ENCODE measurements around the gene VPS39.

Gene VPS39

GRCh38 chr15:42199126-42199525 is 9.0 kb downstream of the VPS39 start:
- no peak for DNase-seq

GRCh38 chr15:42198516-42198915 is 9.6 kb downstream of the VPS39 start:
- DNase-seq, result no peak

- DNase-seq, result no peak
These were observed 13.6 kb downstream of the VPS39 start for GRCh38 chr15:42194513-42194912.

GRCh38 chr15:42193383-42193782 is 14.7 kb downstream of the VPS39 start:
- DNase-seq, result no peak

GRCh38 chr15:42191610-42192346 is 16.3 kb downstream of the VPS39 start:
- no peak for DNase-seq

GRCh38 chr15:42190370-42190769 is 17.7 kb downstream of the VPS39 start:
- DNase-seq, result no peak

GRCh38 chr15:42185801-42186200 is 22.3 kb downstream of the VPS39 start:
- DNase-seq, result peak in 1 of 2 experiments; percentile 2

GRCh38 chr15:42184736-42185135 is 23.4 kb downstream of the VPS39 start:
- peak; percentile 33 to 66 for DNase-seq

GRCh38 chr15:42184296-42184695 is 23.8 kb downstream of the VPS39 start:
- DNase-seq, result no peak

- no peak for DNase-seq
These were observed 25.1 kb downstream of the VPS39 start for GRCh38 chr15:42182961-42183360.

- no peak for DNase-seq
These were observed 25.7 kb downstream of the VPS39 start for GRCh38 chr15:42182328-42182886.

- no peak for DNase-seq
These were observed 30.0 kb downstream of the VPS39 start for GRCh38 chr15:42178056-42178455.

- DNase-seq, result no peak
These were observed 32.4 kb downstream of the VPS39 start for GRCh38 chr15:42175671-42176070.

- no peak for DNase-seq
These were observed 35.6 kb downstream of the VPS39 start for GRCh38 chr15:42172475-42172874.

GRCh38 chr15:42171795-42172194 is 36.3 kb downstream of the VPS39 start:
- no peak for DNase-seq

- DNase-seq, result no peak
These were observed 37.0 kb downstream of the VPS39 start for GRCh38 chr15:42171122-42171521.

- no peak for DNase-seq
These were observed 41.7 kb downstream of the VPS39 start for GRCh38 chr15:42166225-42166940.

- no peak for DNase-seq
These were observed 43.0 kb downstream of the VPS39 start for GRCh38 chr15:42165106-42165505.

- no peak for DNase-seq
These were observed 44.1 kb downstream of the VPS39 start for GRCh38 chr15:42163947-42164550.

- no peak for DNase-seq
These were observed 44.8 kb downstream of the VPS39 start for GRCh38 chr15:42163291-42163690.

- no peak for DNase-seq
These were observed 48.0 kb downstream of the VPS39 start for GRCh38 chr15:42160136-42160535.

GRCh38 chr15:42159381-42160015 is 48.6 kb downstream of the VPS39 start:
- no peak for DNase-seq

GRCh38 chr15:42158941-42159340 is 49.2 kb downstream of the VPS39 start:
- no peak for DNase-seq
